IMR-90 (cell line): ENCODE results near the gene ZNF791. TPM values are rescaled to one million over a fixed set of nuclear protein-coding genes. Genes with fewer than 3 reads are reported as not detected.

ENCODE experiments used
- ATAC-seq: fragments of 200-7000 bp; cut with Tn5 transposase; 2 replicates; pipeline ENCODE4 v1.9.1; 2020; ENCODE audit warnings: low read depth, mild to moderate bottlenecking, moderate library complexity
- BruUV-seq: library from RNA; stranded (reverse); fragments of 400-500 nt; replicated peaks from 2 replicates; lab custom pipeline; 2021; lab: Mats Ljungman, UMichigan
- CTCF ChIA-PET: fragments of 300-600 bp; formaldehyde crosslinking; extraction: SDS; loops from one replicate; lab custom pipeline; 2021; ENCODE audit warnings: antibody characterized with exemption; lab: Yijun Ruan, JAX
- POLR2A ChIA-PET: fragments of 300-600 bp; sonication (Branson Sonifier 250); formaldehyde crosslinking; loops from one replicate; lab custom pipeline; 2022; ENCODE audit warnings: antibody characterized with exemption; ENCODE audit not compliant: unreplicated experiment; lab: Charles Lee
- DNase-seq: peaks from one replicate; pipeline ENCODE4 v3.0.0; 2013
- H2AFZ ChIP-seq: replicated peaks from 2 replicates; pipeline ENCODE3; 2013; ENCODE audit warnings: low read length, mild to moderate bottlenecking; ENCODE audit not compliant: poor library complexity
- H2AK5ac ChIP-seq: 2 replicates; pipeline ENCODE4 v1.6.1; 2013; ENCODE audit warnings: low read depth, low read length, inconsistent platforms
- H2AK9ac ChIP-seq: replicated peaks from 2 replicates; pipeline ENCODE3; 2013; ENCODE audit warnings: mild to moderate bottlenecking, low read depth, low read length, moderate library complexity; ENCODE audit not compliant: poor library complexity
- H2BK120ac ChIP-seq: 2 replicates; pipeline ENCODE4 v1.6.1; 2013; ENCODE audit warnings: low read depth, low read length, inconsistent platforms
- H2BK15ac ChIP-seq: 3 replicates; pipeline ENCODE4 v1.6.1; 2013; ENCODE audit warnings: low read depth, low read length, inconsistent platforms
- H2BK20ac ChIP-seq: 2 replicates; pipeline ENCODE4 v1.6.1; 2013; ENCODE audit warnings: low read depth, mild to moderate bottlenecking, inconsistent platforms, low read length, moderate library complexity
- H2BK5ac ChIP-seq: 2 replicates; pipeline ENCODE4 v1.6.1; 2013; ENCODE audit warnings: mild to moderate bottlenecking, low read depth, low read length, inconsistent platforms; ENCODE audit not compliant: poor library complexity, severe bottlenecking
- H3K14ac ChIP-seq: replicated peaks from 2 replicates; pipeline ENCODE4 v1.6.1; 2013; ENCODE audit warnings: low read depth, low read length, inconsistent platforms
- H3K18ac ChIP-seq: 2 replicates; pipeline ENCODE4 v1.6.1; 2013; ENCODE audit warnings: low read depth, low read length, control low read depth
- H3K23ac ChIP-seq: 2 replicates; pipeline ENCODE4 v1.6.1; 2013; ENCODE audit warnings: low read depth, low read length, inconsistent platforms
- H3K27ac ChIP-seq: 2 replicates; pipeline ENCODE4 v1.5.1; 2013; ENCODE audit warnings: mild to moderate bottlenecking, control low read depth, low read length; ENCODE audit not compliant: insufficient read depth
- H3K27me3 ChIP-seq: 2 replicates; pipeline ENCODE4 v1.6.1; 2013; ENCODE audit warnings: low read length; ENCODE audit not compliant: control insufficient read depth, insufficient read depth
- H3K36me3 ChIP-seq: 2 replicates; pipeline ENCODE4 v1.6.1; 2013; ENCODE audit warnings: low read length, mixed read lengths; ENCODE audit not compliant: control insufficient read depth, insufficient read depth
- H3K4ac ChIP-seq: 2 replicates; pipeline ENCODE4 v1.6.1; 2013; ENCODE audit warnings: low read depth, low read length, inconsistent platforms
- H3K4me1 ChIP-seq: 2 replicates; pipeline ENCODE4 v1.6.1; 2013; ENCODE audit warnings: low read length, mixed read lengths; ENCODE audit not compliant: control insufficient read depth, insufficient read depth
- H3K4me2 ChIP-seq: 2 replicates; pipeline ENCODE4 v1.6.1; 2013; ENCODE audit warnings: low read depth, mild to moderate bottlenecking, control low read depth, low read length, moderate library complexity
- H3K4me3 ChIP-seq: 2 replicates; pipeline ENCODE4 v1.5.1; 2013; ENCODE audit warnings: low read depth, mild to moderate bottlenecking, control low read depth, low read length, moderate library complexity; ENCODE audit not compliant: insufficient read depth
- H3K56ac ChIP-seq: 2 replicates; pipeline ENCODE4 v1.6.1; 2013; ENCODE audit warnings: low read length, inconsistent platforms; ENCODE audit not compliant: insufficient read depth; ENCODE audit errors: extremely low read depth
- H3K79me1 ChIP-seq, 2 experiments: 2 replicates each; pipeline ENCODE4 v1.6.1; 2013; ENCODE audit warnings: low read length in 2 of 2, inconsistent platforms in 1 of 2, low read depth in 1 of 2
- H3K9ac ChIP-seq: 2 replicates; pipeline ENCODE4 v1.6.1; 2013; ENCODE audit warnings: low read depth, low read length, control low read depth
- H3K9me1 ChIP-seq: 2 replicates; pipeline ENCODE4 v1.6.1; 2013; ENCODE audit warnings: low read length, inconsistent platforms; ENCODE audit not compliant: insufficient read depth
- H3K9me3 ChIP-seq: 2 replicates; pipeline ENCODE4 v1.6.1; 2013; ENCODE audit warnings: low read length; ENCODE audit not compliant: control insufficient read depth, insufficient read depth
- H4K20me1 ChIP-seq: 2 replicates; pipeline ENCODE4 v1.6.1; 2013; ENCODE audit warnings: low read length, inconsistent platforms; ENCODE audit not compliant: insufficient read depth
- H4K5ac ChIP-seq: 2 replicates; pipeline ENCODE4 v1.6.1; 2013; ENCODE audit warnings: mild to moderate bottlenecking, low read depth, low read length, control low read depth
- H4K8ac ChIP-seq, 2 experiments: 2 replicates each; pipeline ENCODE4 v1.6.1; 2013; ENCODE audit warnings: low read depth in 2 of 2, low read length in 2 of 2, control low read depth in 1 of 2, inconsistent platforms in 1 of 2
- H4K91ac ChIP-seq: 2 replicates; pipeline ENCODE4 v1.6.1; 2013; ENCODE audit warnings: low read depth, low read length, inconsistent platforms; ENCODE audit not compliant: insufficient read depth
- BHLHE40 ChIP-seq: fragments of 150-350 bp; IDR thresholded peaks from 2 replicates; pipeline ENCODE4 v1.6.1; 2016; ENCODE audit warnings: mild to moderate bottlenecking, low read depth, low read length
- CEBPB ChIP-seq: IDR thresholded peaks from 2 replicates; pipeline ENCODE4 v1.6.1; 2012; ENCODE audit warnings: low read depth, low read length, improper control_type of control experiment
- CHD1 ChIP-seq: IDR thresholded peaks from 2 replicates; pipeline ENCODE4 v1.6.1; 2012; ENCODE audit warnings: low read depth, low read length, improper control_type of control experiment
- CTCF ChIP-seq: conservative IDR thresholded peaks from 2 replicates; pipeline ENCODE4 v1.5.1; 2012; ENCODE audit warnings: mild to moderate bottlenecking, low read depth, low read length, improper control_type of control experiment
- ELK1 ChIP-seq: fragments of 150-350 bp; IDR thresholded peaks from 2 replicates; pipeline ENCODE4 v1.6.1; 2016; ENCODE audit warnings: low read depth, mild to moderate bottlenecking, low read length, moderate library complexity, borderline replicate concordance
- FOS ChIP-seq: fragments of 150-350 bp; IDR thresholded peaks from 2 replicates; pipeline ENCODE4 v1.6.1; 2016; ENCODE audit warnings: low read depth, low read length
- MAFK ChIP-seq: IDR thresholded peaks from 2 replicates; pipeline ENCODE4 v1.6.1; 2012; ENCODE audit warnings: low read depth, low read length, improper control_type of control experiment
- MAZ ChIP-seq: IDR thresholded peaks from 2 replicates; pipeline ENCODE4 v1.6.1; 2012; ENCODE audit warnings: low read depth, mild to moderate bottlenecking, low read length, improper control_type of control experiment, moderate library complexity, borderline replicate concordance
- MXI1 ChIP-seq: IDR thresholded peaks from 2 replicates; pipeline ENCODE4 v1.6.1; 2012; ENCODE audit warnings: low read depth, mild to moderate bottlenecking, low read length, moderate library complexity, borderline replicate concordance
- NFE2L2 ChIP-seq: fragments of 150-350 bp; IDR thresholded peaks from 2 replicates; pipeline ENCODE4 v1.6.1; 2016; ENCODE audit warnings: low read depth, mild to moderate bottlenecking, low read length
- POLR2A ChIP-seq: IDR thresholded peaks from 2 replicates; pipeline ENCODE4 v1.6.1; 2012; ENCODE audit warnings: mild to moderate bottlenecking, low read depth, low read length
- RAD21 ChIP-seq: IDR thresholded peaks from 2 replicates; pipeline ENCODE4 v1.6.1; 2012; ENCODE audit warnings: low read length, improper control_type of control experiment
- RCOR1 ChIP-seq: IDR thresholded peaks from 2 replicates; pipeline ENCODE4 v1.6.1; 2012; ENCODE audit warnings: mild to moderate bottlenecking, low read length, improper control_type of control experiment; ENCODE audit not compliant: insufficient replicate concordance
- RFX5 ChIP-seq: IDR thresholded peaks from 2 replicates; pipeline ENCODE4 v1.8.0; 2012; ENCODE audit warnings: low read depth, mild to moderate bottlenecking, low read length, moderate library complexity
- SMC3 ChIP-seq: fragments of 150-350 bp; IDR thresholded peaks from 2 replicates; pipeline ENCODE4 v1.6.1; 2016; ENCODE audit warnings: low read depth, mild to moderate bottlenecking, antibody characterized with exemption, low read length, moderate library complexity
- USF2 ChIP-seq: fragments of 150-350 bp; IDR thresholded peaks from 2 replicates; pipeline ENCODE4 v1.6.1; 2017; ENCODE audit warnings: mild to moderate bottlenecking, antibody characterized with exemption, low read length, low read depth
- WGBS, 2 experiments: methylation state at CpG; one replicate each; pipeline versions ENCODE4 v1.1.5 to v1.1.7; 2013; ENCODE audit warnings: missing lambda C conversion rate in 2 of 2; ENCODE audit not compliant: insufficient read length in 1 of 2; ENCODE audit errors: extremely low coverage in 2 of 2; 5-methylcytosine and 5-hydroxymethylcytosine counted together
- dilution Hi-C: fragments of 300-500 bp; cut with HindIII; formaldehyde crosslinking; loops from one replicate; pipeline ENCODE4 v1.14.3; 2018; ENCODE audit warnings: low sequenced_read_pairs; ENCODE audit not compliant: unreplicated experiment
- in situ Hi-C: fragments of 300-500 bp; cut with MboI; formaldehyde crosslinking; loops from 3 replicates; pipeline ENCODE4 v1.14.3; 2019; ENCODE audit warnings: low sequenced_read_pairs, inconsistent platforms, mixed read lengths
- intact Hi-C: fragments of 100-400 bp; cut with micrococcal nuclease; formaldehyde crosslinking; loops from 2 replicates; pipeline ENCODE4 v1.10.0; 2022
- polyA plus RNA-seq, 3 experiments: library from polyadenylated mRNA; depleted of rRNA; stranded (reverse); fragments of >200 nt; gene quantifications; 2 replicates each; pipeline ENCODE4 v1.2.3, GENCODE V29; 2012; ENCODE audit warnings: low replicate concordance in 1 of 3
- total RNA-seq: library from RNA; depleted of rRNA; stranded (reverse); fragments of >200 nt; gene quantifications from 2 replicates; pipeline ENCODE4 v1.2.3, GENCODE V29; 2012

The ZNF791 gene
- total and polyA plus RNA-seq, 2 of the 4 experiments (the other 2 are of a cell fraction), result 7.1 to 15.8 TPM

GRCh38 chr19:12596485-12596884 is 14.2 kb upstream of the ZNF791 start:
- peaks cover 12% of the 10 kb centered on the region; the same call in 1 of the 2 replicates for H3K36me3 ChIP-seq
- H3K27ac ChIP-seq, result no peak overlapping the region
- no peak for ATAC-seq
- no peak overlapping the region for H2BK15ac ChIP-seq
- no peak overlapping the region for H3K14ac ChIP-seq
- H2AFZ ChIP-seq, result no peak overlapping the region
- no peak overlapping the region for H3K23ac ChIP-seq
- no peak overlapping the region for H2BK20ac ChIP-seq
- H2AK5ac ChIP-seq, result no peak overlapping the region
- no peaks in the 10 kb centered on the region for H3K9me1 ChIP-seq
- no peak overlapping the region for H4K8ac ChIP-seq
- H3K79me1 ChIP-seq, result no peaks in the 10 kb centered on the region; a peak in 3 of 4 replicates
- no peak overlapping the region for H3K9ac ChIP-seq
- no peaks in the 10 kb centered on the region for H3K9me3 ChIP-seq
- H3K4me3 ChIP-seq, result no peak overlapping the region
- no peak overlapping the region for H4K5ac ChIP-seq
- H2AK9ac ChIP-seq, result no peak overlapping the region
- H3K4ac ChIP-seq, result no peak overlapping the region
- DNase-seq, result no peak
- ChIA-PET CTCF (no interaction called here), POLR2A (no interaction called here)
- no peak overlapping the region for H4K91ac ChIP-seq
- H4K20me1 ChIP-seq, result no peaks in the 10 kb centered on the region; the same call in 1 of the 2 replicates
- in situ Hi-C loops, result no loop called here
- no peak overlapping the region for H3K4me2 ChIP-seq
- no peak overlapping the region for H3K56ac ChIP-seq
- no peaks in the 10 kb centered on the region for H3K4me1 ChIP-seq
- dilution Hi-C loops, result no loop called here
- no TSS peak for BruUV-seq
- H3K27me3 ChIP-seq, result no peaks in the 10 kb centered on the region
- no peak overlapping the region for H2BK5ac ChIP-seq
- intact Hi-C loops, result no loop called here
- TF ChIP-seq SMC3 (no peak), NFE2L2 (no peak), BHLHE40 (no peak), MXI1 (no peak), POLR2A (no peak), CHD1 (no peak), ELK1 (no peak), RCOR1 (no peak), CEBPB (no peak), MAZ (no peak), FOS (no peak), RAD21 (no peak), RFX5 (no peak), CTCF (no peak), USF2 (no peak), MAFK (no peak)
- H3K18ac ChIP-seq, result no peak overlapping the region
- WGBS, 2 experiments, result 89% methylated on average over 9 of the region's 11 CpGs; no CpG with 5 or more reads in 1 of the 2 experiments
- H2BK120ac ChIP-seq, result no peak overlapping the region
